ENCODE results near the gene TRANK1.

Gene TRANK1

DNA sequence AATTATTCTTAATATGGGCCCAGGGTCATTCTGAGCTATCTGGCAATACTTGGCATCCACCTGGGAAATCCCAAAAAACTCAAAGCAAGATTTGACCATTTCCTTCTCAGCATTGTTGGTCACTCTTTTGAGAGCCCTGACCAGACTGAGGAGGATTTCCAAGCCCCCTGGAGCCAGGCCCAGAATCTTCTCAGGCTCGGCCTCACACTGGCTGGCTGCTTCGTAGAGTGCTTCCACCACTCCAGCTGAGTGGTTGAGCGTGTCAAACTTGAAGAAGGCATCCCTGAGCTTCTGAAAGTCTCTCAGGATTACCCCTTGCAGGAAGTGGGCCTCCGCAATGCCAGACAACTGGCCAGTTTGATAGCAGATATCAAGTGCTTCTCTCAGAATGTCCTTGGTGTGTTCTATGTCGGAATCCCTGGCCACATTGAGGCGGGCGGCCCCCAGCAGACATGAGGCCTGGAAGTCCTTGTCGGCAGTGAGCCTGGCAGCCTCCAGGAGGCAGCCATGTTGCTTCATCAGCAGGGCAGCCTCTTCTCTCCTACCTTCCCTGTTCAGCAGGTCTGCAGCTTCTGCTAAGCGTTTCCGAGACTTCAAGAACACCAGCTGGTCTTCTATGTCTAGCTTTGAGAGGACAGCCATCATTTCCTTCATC is 111.6 kb downstream of the TRANK1 start:
- DNase-seq: no peak

DNA sequence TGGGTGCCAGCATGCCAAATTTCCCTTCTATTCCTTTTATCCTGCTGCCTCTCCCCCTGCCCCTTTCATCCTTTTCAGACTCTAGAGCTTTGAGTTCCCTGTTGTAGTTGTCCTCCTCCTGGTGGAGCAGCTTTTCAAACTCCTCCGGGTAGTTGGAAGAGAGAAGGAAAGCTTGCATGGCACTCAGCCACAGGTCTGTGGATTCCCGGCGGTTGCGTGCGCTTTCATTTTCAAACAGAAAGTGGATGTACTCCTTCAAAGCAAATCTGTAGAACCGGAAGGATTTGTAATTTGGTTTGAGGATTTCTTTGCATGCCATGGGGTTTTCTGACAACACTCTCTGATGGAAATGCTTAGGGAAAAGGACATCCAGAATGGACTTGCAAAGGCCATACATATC is 112.4 kb downstream of the TRANK1 start:
- DNase-seq: no peak

DNA sequence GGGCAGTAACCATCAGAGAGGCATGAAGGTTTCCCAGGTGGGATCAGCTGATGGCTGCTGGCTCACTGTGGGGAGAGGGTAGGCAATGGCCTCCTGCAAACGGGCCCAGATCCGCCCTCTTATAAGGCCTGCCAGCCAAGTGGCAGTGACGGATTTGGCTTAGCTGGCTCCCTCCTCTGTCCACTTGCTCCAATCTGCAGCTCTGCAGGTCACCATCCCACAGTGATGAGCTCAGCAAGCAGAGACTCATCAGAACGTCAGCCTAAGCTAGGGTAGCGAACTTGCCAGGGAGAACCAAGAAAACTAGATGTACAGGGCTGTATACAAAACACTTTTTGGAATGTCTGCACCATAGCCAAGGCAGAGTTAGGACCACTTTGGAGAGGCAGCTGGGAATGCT is 117.7 kb downstream of the TRANK1 start:
- no peak for DNase-seq

DNA sequence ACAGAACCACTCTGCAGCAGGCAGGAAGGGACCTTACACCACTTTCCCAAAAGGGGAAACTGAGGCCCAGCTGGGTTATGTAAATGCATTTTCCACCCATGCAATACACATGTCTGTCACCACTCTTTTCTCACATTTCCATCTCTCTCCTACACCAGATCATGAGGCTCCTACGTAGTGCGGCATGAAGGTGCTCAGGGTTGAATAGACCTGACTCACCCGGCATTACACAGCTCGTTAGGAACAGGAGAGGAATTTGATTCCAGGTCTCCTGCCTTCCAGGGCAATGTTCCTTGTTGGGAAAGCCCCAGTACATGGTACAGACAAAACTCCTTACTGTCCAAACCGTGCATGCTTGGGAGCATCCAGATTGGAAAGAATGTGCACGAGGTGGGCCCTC is 118.6 kb downstream of the TRANK1 start:
- no peak for DNase-seq

DNA sequence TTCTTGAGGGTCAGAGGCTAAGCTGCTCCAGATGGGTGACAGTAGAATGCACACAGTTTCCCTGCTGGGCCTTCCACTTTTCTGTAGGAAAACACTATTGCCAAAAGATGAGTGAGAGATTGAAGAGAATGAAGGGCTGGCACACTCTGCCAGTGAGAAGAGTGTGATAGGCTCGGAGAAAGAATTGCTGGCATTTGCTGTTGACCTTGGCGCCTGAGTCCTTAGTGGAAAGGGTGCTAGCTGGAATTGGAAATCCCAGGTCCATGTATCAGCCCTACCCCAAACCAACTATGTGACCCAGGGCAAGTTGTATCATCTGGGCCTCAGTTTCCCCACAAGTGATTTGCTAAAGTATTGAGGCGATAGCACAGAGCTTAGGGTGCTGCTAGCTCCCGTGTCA is 120.4 kb downstream of the TRANK1 start:
- DNase-seq: no peak

DNA sequence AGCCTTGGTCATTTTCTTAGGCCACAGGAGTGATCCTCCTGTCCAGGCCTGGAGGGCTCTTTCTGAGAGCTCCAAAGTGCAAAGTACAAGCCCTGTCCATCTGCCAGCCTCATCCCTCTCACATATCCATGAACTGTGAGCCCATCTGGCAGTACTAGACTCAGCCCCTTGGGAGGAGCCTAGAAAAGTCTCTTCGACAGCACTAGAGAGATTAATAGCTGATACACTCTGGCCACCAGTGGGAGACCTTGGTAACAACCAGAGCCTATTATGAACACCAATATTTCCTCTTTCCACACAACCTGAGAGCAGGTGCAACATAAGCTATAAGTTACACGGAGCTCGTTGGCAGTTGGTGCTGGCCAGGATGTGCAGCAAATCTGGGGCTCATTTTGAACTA is 121.0 kb downstream of the TRANK1 start:
- DNase-seq: peak; percentile 24

DNA sequence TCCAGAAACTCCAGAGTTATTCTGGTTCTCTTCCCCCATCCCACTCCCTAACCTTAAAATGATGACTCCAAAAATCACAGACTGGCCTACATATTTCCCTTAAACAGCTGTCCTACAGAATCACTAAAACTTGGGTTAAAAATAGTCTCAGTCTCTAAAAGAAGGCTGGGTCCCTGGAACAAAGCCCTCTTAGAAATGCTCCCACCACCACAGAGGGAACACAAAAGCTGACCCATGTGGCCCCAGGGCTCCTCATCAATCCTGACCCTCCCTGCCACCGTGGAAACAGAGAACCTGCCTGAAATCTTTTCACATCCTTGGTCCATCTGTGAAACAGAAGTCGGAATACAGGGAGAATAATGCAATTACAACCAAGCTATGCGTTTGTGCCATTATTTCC is 124.8 kb downstream of the TRANK1 start:
- no peak for DNase-seq

DNA sequence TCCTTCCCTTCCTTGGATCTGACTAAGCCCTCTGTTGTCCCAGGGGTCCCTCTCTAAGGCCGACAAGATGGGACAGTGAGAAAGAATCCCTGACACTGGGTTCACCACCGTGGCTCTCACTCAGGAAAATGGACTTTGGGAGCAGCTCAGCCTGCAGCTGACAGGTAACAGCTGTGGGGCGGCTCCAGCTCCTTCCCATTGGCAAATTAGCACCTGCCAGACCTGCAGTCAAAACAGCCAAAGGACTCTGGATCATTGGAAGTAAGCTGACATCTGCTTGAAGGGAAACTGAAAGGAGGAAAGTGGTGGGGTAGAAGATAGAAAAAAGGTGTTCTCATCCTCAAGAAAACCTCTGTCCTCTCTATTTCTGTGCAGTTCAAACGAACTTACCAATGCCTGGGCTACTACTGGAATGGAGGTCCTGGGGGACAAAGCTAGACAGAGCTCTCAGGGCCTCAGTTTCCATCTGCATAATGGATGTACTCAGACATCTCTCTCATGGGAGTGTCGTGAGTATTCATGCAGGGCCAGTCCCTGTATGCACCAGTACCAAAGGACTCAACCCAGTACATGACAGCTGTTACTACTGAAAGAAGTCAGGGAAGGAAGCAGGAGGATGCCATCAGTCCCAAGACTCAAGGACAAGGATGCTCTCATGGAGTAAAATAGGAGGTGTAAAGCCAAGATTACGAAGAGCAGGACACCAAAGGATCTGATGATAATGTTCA is 126.9 kb downstream of the TRANK1 start:
- no peak for DNase-seq

DNA sequence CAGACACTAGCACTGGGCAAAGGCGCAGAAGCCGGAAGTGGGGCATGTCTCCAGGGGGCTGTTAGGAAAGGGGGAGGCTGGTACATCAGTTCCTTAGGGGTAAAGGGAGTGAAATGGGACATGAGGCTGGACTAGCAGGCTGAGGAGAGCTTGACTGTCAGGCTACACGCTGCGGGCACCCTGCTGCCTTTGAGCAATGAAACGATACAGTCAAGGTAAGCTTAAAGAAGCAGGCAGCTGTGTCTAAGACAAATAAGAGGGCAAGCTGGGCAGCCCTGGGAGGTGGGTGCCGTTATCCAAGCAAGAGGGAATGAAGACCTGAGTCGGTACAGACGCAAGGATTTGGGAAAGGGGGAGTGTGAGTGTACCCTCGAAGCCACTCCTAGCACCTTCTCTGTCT is 129.5 kb downstream of the TRANK1 start:
- no peak for DNase-seq

DNA sequence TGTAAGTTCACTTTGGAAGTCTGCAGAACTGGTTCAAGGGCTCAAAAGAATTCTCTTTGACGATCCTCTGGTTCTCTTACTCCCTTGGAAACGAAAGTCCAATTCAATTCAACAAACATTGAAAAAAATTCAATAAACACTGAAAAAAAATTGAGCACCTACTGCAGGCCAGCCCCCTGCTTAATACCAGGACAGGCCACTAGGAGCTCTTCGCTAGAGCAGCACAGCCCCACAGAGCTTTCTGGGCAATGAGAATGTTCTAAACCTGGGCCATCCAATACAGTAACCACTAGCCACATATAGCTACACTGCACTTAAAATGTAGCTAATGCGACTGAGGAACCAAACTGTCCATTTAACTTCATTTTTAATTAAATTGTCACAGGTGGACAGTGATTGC is 130.1 kb downstream of the TRANK1 start:
- peak; percentile 19 for DNase-seq

DNA sequence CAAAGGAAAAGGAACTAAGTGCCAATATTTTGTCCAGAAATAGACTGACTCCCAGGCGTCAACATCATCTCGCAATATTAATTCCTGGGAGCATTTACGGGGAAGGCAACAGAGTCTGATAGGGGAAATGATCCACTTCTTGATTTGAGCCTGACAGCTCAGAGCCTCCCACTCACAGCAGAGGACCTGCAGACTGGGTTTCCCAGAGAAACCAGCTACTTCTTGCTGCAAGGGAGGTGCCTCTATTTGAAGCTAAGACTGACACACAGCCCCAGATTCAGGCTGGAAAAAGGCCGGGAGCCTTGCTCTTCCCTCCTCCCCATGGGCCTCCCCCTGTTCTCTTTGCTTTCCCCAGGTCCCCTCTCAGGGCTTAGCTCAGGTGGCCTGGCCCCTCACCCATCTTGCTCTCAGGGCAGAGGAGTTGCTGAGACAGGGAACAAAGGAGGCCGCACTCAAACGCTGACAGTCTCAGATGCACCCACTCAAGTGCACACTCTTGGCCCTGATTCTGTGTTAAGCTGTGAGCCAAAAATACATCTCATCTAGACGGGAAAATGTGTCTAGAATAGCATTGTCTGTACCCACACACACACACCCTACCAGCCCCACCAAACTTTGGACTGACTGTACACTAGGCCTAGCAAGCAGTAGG is 130.7 kb downstream of the TRANK1 start:
- no peak for DNase-seq

DNA sequence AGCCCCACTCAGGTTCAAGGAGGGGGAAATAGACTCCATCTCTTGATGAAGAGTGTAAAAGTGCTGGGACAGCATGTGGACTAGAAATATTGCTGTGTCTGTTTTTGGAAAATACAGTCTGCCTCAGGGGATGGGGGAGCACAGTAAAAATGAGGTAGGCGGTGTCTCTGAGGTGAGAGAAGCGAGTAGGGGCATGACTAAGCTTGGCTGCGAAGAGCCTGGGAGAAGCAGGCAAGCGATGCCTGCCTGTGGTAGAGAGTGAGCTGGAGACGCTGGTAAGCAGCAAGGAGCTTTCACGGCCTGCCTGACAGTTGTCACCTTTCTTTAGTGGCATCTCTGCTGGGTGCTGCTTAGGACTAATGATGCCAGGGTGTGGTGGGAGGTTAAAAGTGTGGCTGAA is 131.5 kb downstream of the TRANK1 start:
- DNase-seq: peak; percentile 8

DNA sequence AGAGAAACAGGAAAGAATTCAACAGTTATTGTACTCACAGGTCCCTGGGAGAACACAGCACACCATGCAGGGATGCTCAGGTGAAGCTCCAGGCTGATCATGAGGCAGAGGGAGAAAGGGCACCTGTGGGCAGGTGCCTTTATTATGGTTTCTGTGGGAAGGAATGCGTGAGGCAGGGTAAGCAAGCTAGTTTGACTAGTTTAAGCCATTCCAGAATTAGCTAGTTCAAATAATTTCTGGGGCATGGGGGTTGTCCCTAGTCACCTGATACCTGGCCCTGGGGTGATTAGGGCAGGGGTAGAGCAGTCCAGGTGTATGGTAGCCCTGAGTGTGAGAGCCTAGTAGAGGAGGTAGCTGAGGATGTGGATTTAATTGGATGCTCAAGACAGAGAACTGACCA is 132.6 kb downstream of the TRANK1 start:
- DNase-seq: no peak

DNA sequence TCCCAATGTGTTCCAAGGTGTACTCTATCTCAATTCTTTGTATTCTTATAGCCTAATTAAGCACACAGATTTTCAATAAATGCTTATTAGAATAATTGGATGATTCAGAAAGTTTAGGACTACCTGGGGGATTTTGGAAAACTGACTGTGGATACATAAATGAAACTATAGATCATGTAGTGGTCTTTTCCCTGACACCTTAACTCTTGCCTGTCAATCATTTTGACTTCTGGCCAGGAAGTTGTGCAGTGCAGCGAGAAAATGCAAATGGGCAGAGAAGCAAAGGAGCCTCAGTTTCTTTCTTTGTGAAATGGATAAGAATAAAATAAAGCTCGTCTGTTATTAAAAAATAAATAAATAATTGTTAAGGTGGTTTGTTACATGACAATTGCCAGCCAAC is 133.1 kb downstream of the TRANK1 start:
- no peak for DNase-seq

DNA sequence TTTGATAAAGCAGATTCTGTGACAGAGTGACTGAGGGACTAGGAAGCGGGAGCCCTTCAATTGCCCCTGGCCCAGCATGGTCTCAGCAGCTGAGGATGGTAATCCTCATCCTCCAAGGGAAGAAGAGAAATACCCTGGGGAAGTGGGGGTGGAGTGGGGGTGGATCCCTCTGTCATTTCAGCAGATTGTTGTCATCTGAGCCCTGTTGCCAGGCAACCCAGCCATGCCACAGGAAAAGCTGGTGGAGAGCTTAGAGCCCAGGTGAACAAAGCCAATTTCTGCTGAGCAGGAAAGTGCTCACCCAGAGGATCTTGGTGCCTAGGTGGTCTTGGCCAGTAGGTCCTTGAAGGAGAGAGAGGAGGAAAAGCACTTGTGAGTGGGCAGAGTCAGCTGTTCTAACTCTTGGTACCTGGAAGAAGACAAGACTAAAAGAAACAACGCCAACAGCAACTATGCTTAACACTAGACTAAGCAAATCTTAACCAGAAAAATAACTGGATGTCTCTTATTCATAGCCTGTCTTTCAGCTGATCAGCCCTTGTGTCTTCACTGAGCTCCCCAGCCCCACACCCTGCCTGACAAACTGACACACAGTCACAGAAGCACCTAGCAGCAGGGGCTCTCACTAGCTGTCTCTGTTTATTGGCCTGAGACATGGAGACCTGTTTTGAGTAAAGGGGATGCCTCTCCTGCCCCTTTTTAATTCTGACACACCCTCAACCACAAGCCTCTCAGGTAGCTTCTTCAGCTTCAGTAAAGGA is 140.4 kb downstream of the TRANK1 start:
- DNase-seq: peak; percentile 19

DNA sequence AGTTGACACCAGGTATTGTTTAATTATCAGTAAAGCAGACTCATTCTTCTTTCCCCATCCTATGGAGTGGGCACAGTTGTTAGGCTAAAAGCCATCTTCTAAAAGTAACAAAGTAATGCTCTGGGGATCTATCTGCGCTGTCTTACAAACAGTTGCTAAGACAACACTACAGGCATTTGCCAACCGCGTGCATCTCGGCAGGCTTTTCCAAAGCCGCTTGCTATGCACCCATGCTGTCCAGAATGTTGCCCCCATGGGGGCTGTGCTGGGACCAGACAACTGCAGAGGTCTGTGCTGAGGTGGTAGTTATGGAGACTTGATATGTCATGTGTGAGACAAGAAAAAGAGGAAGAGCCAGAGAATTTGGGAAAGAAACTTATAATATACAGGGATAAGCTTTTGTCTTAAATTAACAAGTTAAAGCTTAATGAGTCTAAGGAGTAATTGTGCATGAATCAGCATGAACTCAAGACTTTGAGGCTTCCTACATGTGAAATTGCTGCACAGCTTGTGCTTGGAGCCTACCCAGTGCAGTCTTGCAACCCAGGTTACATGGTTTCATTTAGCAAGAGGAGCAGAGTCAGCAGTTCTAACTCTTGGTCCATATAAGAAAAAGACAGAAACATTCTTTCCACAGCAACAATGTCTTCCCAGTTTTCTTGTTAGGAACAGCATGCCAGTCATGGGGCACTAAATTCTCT is 141.6 kb downstream of the TRANK1 start:
- DNase-seq: peak; percentile 17

DNA sequence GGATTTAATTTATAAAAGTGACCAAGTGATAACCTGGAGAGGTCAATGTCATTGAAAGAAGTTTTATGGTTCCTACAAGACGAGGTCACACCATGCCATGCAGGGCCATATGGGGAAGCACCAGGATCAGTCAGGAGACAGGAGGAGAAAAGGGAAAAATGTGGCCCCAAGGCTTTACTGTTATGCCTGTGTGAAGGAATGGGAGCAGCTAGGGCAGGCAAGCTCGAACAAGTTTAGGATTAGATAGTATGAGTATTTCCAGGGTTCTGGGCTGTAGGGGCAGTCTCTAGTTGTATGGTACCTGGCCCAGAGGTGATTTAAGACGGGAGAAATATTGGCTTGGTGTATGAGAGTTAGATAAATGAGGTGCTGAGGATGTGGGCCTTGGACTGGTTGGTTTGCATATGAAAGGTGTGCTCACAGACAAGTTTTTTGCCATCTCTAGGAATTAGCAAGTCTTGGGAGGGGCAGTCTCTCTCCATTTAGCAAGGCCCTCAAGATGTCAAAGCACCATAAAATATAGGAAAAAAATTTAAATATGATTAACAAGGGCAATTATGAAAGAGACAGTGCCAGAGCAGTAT is 144.2 kb downstream of the TRANK1 start:
- DNase-seq: no peak

DNA sequence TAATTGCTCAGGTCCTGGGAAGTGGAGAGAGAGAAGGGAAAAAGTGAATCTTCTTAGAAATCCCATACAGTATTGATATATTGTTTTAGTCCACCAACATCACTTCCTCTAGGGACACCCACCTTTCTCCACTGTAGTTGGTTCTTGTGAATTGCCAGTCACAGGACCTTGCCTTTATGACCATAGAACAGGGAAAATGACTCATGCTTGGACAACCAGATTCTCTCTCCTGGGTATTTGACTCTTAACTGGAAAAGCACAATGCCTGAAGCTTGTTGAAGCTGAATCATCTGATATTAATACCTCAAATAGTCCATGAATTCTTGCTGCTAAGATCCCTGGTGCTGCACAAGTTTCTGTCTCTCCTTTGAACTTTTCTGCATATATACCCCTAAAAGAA is 148.0 kb downstream of the TRANK1 start:
- no peak for DNase-seq

DNA sequence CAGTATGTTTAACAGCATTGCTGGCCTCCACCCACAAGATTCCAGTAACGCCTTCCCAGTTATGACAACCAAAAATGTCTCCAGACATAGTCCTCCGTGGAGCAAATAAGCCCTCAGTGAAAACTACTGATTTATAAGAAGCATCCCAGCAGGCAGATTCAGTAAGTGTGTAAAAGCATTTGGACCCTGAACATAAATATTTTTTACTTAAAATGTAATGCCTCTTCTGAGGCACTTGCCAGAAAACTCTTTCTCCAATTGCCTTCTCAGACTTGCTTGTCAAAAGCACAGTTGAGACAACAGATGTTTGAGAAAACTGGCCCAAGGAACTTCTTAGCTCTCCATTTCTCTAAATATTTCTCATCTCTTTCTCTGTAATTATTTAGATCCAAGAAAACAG is 148.7 kb downstream of the TRANK1 start:
- DNase-seq: no peak

DNA sequence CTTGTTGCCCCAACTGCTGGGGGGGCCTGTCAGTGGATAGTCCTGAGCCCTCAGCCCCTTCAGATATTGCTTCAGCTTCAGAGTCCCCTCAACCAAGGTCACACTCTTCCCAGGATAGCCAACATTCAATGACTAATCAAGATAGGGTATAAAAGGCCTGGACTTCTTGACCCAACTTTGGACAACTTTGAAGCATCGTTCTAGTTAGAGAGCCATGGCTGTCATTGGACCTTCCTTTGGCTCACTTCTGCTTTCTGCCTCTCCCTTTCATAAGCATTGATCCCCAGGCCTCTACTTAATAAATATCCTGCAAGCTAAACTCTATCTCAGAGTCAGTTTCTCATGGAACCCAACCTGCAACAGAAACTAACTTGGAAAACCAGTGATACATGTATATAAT is 149.2 kb downstream of the TRANK1 start:
- no peak for DNase-seq

DNA sequence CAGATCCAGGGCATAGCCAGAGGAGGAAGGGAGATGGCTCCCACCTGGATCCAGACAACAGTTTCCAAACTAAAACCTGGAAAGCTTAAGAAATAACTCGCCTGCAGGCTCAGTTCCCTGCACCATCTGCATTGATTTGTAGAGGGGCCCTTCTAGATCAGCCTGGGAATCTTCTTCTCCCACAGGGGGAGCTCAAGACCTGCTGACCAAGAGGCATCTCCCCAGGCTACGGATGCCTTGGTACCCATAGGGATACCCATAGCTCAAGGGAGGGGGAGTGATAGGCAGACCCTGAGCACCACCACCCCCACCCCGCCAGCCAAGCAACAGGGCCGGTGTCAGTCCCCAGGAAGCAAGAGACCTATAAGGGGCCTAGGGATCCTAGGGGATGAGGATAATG is 152.5 kb downstream of the TRANK1 start:
- peak; percentile 51 for DNase-seq

DNA sequence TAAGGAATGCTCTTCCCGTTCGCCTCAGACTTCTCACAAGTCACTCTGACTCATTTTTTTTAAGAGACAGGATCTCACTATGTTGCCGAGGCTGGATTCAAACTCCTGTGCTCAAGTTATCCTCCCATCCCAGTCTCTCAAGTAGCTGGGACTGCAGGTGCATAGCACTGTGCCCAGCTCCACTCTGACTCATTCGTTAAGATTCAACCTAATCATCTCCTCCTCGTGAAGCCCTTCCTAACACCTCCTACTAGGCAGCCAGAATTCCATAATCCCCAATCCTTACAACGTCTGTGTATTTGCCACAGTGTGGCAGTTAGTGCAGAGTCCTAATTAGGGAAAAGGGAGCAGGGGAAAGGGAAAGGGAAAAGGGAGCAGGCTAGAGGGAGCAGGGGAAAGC is 154.1 kb downstream of the TRANK1 start:
- DNase-seq: no peak

Measured in RPMI8226 (cell line).